WTC11 (cell line): ENCODE results near the gene ADCY5. TPM values are rescaled to one million over a fixed set of nuclear protein-coding genes. Genes with fewer than 3 reads are reported as not detected.

ENCODE experiments used
- ATAC-seq: fragments of 200-7000 bp; cut with Tn5 transposase; 2 replicates; pipeline ENCODE4 v1.10.0; 2021; ENCODE audit warnings: mild to moderate bottlenecking, moderate library complexity
- CTCF ChIA-PET: fragments of 300-600 bp; sonication (Branson Sonifier 250); formaldehyde crosslinking; loops from one replicate; lab custom pipeline; 2021; ENCODE audit warnings: antibody characterized with exemption; lab: Charles Lee
- POLR2A ChIA-PET: fragments of 350-600 bp; sonication (Branson Sonifier 250); formaldehyde crosslinking; loops from one replicate; lab custom pipeline; 2021; ENCODE audit warnings: antibody characterized with exemption; lab: Charles Lee
- DNase-seq: peaks from one replicate; pipeline ENCODE4 v3.0.0; 2021; ENCODE audit warnings: low spot score
- H3K27ac Mint-ChIP-seq: 2 replicates; pipeline ENCODE4 v1.8.0; 2021; ENCODE audit warnings: mixed read lengths
- H3K27me3 Mint-ChIP-seq: 2 replicates; pipeline ENCODE4 v1.8.0; 2021; ENCODE audit warnings: low read depth, mild to moderate bottlenecking, moderate library complexity, mixed read lengths
- H3K36me3 Mint-ChIP-seq: 2 replicates; pipeline ENCODE4 v1.8.0; 2021; ENCODE audit warnings: mixed read lengths
- H3K4me1 Mint-ChIP-seq: 2 replicates; pipeline ENCODE4 v1.8.0; 2022; ENCODE audit warnings: mixed read lengths
- H3K4me3 Mint-ChIP-seq: 2 replicates; pipeline ENCODE4 v1.8.0; 2021; ENCODE audit warnings: mild to moderate bottlenecking, moderate library complexity, mixed read lengths
- H3K9me3 Mint-ChIP-seq: 2 replicates; pipeline ENCODE4 v1.8.0; 2021; ENCODE audit warnings: mixed read lengths
- ATF1 ChIP-seq: sonication (generic); formaldehyde crosslinking; IDR thresholded peaks from 2 replicates; pipeline ENCODE4 v1.8.1; 2023; ENCODE audit warnings: mild to moderate bottlenecking, moderate library complexity, missing genetic modification reagents
- ATF3 ChIP-seq: sonication (generic); formaldehyde crosslinking; conservative IDR thresholded peaks from 2 replicates; pipeline ENCODE4 v1.8.1; 2022; ENCODE audit warnings: mild to moderate bottlenecking, missing genetic modification reagents
- CTCF ChIP-seq: fragments of 200-600 bp; IDR thresholded peaks from 2 replicates; pipeline ENCODE4 v1.8.0; 2022; ENCODE audit warnings: antibody characterized with exemption
- FOXP1 ChIP-seq: sonication (generic); formaldehyde crosslinking; IDR thresholded peaks from 2 replicates; pipeline ENCODE4 v1.8.0; 2022; ENCODE audit warnings: missing genetic modification reagents, mild to moderate bottlenecking, moderate library complexity, borderline replicate concordance
- FOXP4 ChIP-seq: sonication (generic); formaldehyde crosslinking; IDR thresholded peaks from 2 replicates; pipeline ENCODE4 v1.8.0; 2022; ENCODE audit warnings: mild to moderate bottlenecking, missing genetic modification reagents
- GABPB1 ChIP-seq: sonication (generic); formaldehyde crosslinking; IDR thresholded peaks from 2 replicates; pipeline ENCODE4 v1.8.1; 2023; ENCODE audit warnings: mild to moderate bottlenecking, missing genetic modification reagents
- IRF2 ChIP-seq: sonication (generic); formaldehyde crosslinking; IDR thresholded peaks from 2 replicates; pipeline ENCODE4 v1.8.0; 2022; ENCODE audit warnings: low read depth, missing genetic modification reagents, borderline replicate concordance
- JUN ChIP-seq: sonication (generic); formaldehyde crosslinking; IDR thresholded peaks from 2 replicates; pipeline ENCODE4 v1.8.0; 2023; ENCODE audit warnings: mild to moderate bottlenecking, missing genetic modification reagents
- RORB ChIP-seq: fragments of 250-450 bp; sonication (Bioruptor Pico); IDR thresholded peaks from 2 replicates; pipeline ENCODE4 v1.9.0; 2021; ENCODE audit warnings: mild to moderate bottlenecking
- SMAD3 ChIP-seq: sonication (generic); formaldehyde crosslinking; IDR thresholded peaks from 2 replicates; pipeline ENCODE4 v1.8.0; 2022; ENCODE audit warnings: missing genetic modification reagents, mild to moderate bottlenecking, borderline replicate concordance
- USF2 ChIP-seq: sonication (generic); formaldehyde crosslinking; IDR thresholded peaks from 2 replicates; pipeline ENCODE4 v1.8.1; 2023; ENCODE audit warnings: mild to moderate bottlenecking, missing genetic modification reagents, moderate library complexity
- ZNF263 ChIP-seq: sonication (generic); formaldehyde crosslinking; IDR thresholded peaks from 2 replicates; pipeline ENCODE4 v1.8.1; 2022; ENCODE audit warnings: low read depth, mild to moderate bottlenecking, moderate library complexity, missing genetic modification reagents
- ZNF281 ChIP-seq: sonication (generic); formaldehyde crosslinking; IDR thresholded peaks from 2 replicates; pipeline ENCODE4 v1.8.0; 2023; ENCODE audit warnings: mild to moderate bottlenecking, missing genetic modification reagents
- ZNF396 ChIP-seq: fragments of 250-450 bp; sonication (Bioruptor Pico); IDR thresholded peaks from 2 replicates; pipeline ENCODE4 v1.8.0; 2021; ENCODE audit warnings: mild to moderate bottlenecking, moderate library complexity, borderline replicate concordance
- ZSCAN18 ChIP-seq: fragments of 250-450 bp; sonication (Bioruptor Pico); IDR thresholded peaks from 2 replicates; pipeline ENCODE4 v2.1.2; 2022; ENCODE audit warnings: mild to moderate bottlenecking, moderate library complexity
- total RNA-seq: library from RNA; stranded (reverse); gene quantifications from 3 replicates; pipeline ENCODE4 v1.2.3, GENCODE V29; 2021

Gene ADCY5
- total RNA-seq, 1 experiment from 2014 or later: 23.5 TPM

- H3K4me1 Mint-ChIP-seq: peaks cover 15% of the 10 kb centered on the region
- POLR2A ChIA-PET: no interaction called here
- ATAC-seq (no peak), DNase-seq (no peak)
- TF ChIP-seq USF2 (CRISPR knock-in tag) (no peak), FOXP4 (CRISPR knock-in tag) (no peak)
- H3K9me3 Mint-ChIP-seq: no peaks in the 10 kb centered on the region
- H3K36me3 Mint-ChIP-seq: no peaks in the 10 kb centered on the region
- CTCF ChIA-PET: interaction anchor here (0.8 to 2.2 kb wide), 5 partner anchors 14 to 110 kb away, joined by 3 to 8 read pairs (median 4); no protein-coding TSS in a partner anchor
- no peak overlapping the region for H3K27ac Mint-ChIP-seq
- no peaks in the 10 kb centered on the region for H3K27me3 Mint-ChIP-seq
- no peak overlapping the region for H3K4me3 Mint-ChIP-seq
Measured at GRCh38 chr3:123379041-123379830, 69.7 kb downstream of the ADCY5 start.

GRCh38 chr3:123378409-123378915, 70.4 kb downstream of the ADCY5 start:
- H3K4me3 Mint-ChIP-seq: no peak overlapping the region

GRCh38 chr3:123377243-123377740, 71.6 kb downstream of the ADCY5 start:
- no peaks in the 10 kb centered on the region for H3K9me3 Mint-ChIP-seq
- POLR2A ChIA-PET: no interaction called here
- DNase-seq: no peak
- no peaks in the 10 kb centered on the region for H3K36me3 Mint-ChIP-seq
- no peak overlapping the region for H3K27ac Mint-ChIP-seq
- H3K27me3 Mint-ChIP-seq: no peaks in the 10 kb centered on the region
- no peak for ATAC-seq
- H3K4me1 Mint-ChIP-seq: no peaks in the 10 kb centered on the region
- H3K4me3 Mint-ChIP-seq: no peak overlapping the region
- CTCF ChIA-PET: interaction anchor here (0.6 to 1.8 kb wide), 5 partner anchors 12 to 112 kb away, joined by 3 to 7 read pairs (median 4); no protein-coding TSS in a partner anchor
- TF ChIP-seq JUN (CRISPR knock-in tag): no peak
- TF ChIP-seq ZNF263: no peak
- no peak for TF ChIP-seq CTCF
- TF ChIP-seq FOXP1: no peak
- no peak for TF ChIP-seq ATF1 (CRISPR knock-in tag)
- no peak for TF ChIP-seq ZSCAN18
- no peak for TF ChIP-seq GABPB1
- TF ChIP-seq IRF2: no peak
- TF ChIP-seq, all 79 proteins: peak for 0

More at GRCh38 chr3:123378409-123378915, 70.4 kb downstream of the ADCY5 start:
- Mint-ChIP-seq H3K27me3 (no peaks in the 10 kb centered on the region), H3K36me3 (no peaks in the 10 kb centered on the region), H3K27ac (no peak overlapping the region), H3K4me1 (peaks cover 9% of the 10 kb centered on the region), H3K9me3 (no peaks in the 10 kb centered on the region)
- no peak for DNase-seq
- POLR2A ChIA-PET: interaction anchor here (0.6 kb wide), 1 partner anchor 867 kb away, joined by 3 read pairs; no protein-coding TSS in a partner anchor
- no peak for ATAC-seq
- CTCF ChIA-PET: interaction anchor here (0.7 to 1.8 kb wide), 5 partner anchors 13 to 111 kb away, joined by 3 to 7 read pairs (median 4); no protein-coding TSS in a partner anchor
- TF ChIP-seq SMAD3 (CRISPR knock-in tag) (no peak), ZNF396 (CRISPR knock-in tag) (no peak), RORB (no peak), GABPB1 (no peak), ATF3 (CRISPR knock-in tag) (no peak), ZNF281 (CRISPR knock-in tag) (no peak)
